HG03432 (cell line): ENCODE measurements around the gene CYP4F11.
"Not testable (repeated sequence)": the region's sequence is repeated elsewhere in the genome, so short reads cannot be mapped to it uniquely, and the experiment has no call there.

Source experiments
- ATAC-seq: cut with Tn5 transposase; IDR thresholded peaks from one replicate; pipeline ENCODE4 v1.9.1; 2021; ENCODE audit warnings: mild to moderate bottlenecking, moderate library complexity; ENCODE audit not compliant: unreplicated experiment

CYP4F11 gene

GRCh38 chr19:15885919-15886318, 48.4 kb downstream of the CYP4F11 start:
- ATAC-seq = no peak

GRCh38 chr19:15885167-15885566, 49.2 kb downstream of the CYP4F11 start:
- ATAC-seq = no peak

- not testable (repeated sequence) for ATAC-seq
Measured at GRCh38 chr19:15883329-15883728, 51.0 kb downstream of the CYP4F11 start.

- no peak for ATAC-seq
Measured at GRCh38 chr19:15874821-15875474, 59.4 kb downstream of the CYP4F11 start.

GRCh38 chr19:15873771-15874170, 60.6 kb downstream of the CYP4F11 start:
- not testable (repeated sequence) for ATAC-seq

GRCh38 chr19:15871570-15871969, 62.8 kb downstream of the CYP4F11 start:
- no peak for ATAC-seq

- ATAC-seq = no peak
Measured at GRCh38 chr19:15869873-15870272, 64.5 kb downstream of the CYP4F11 start.

- no peak for ATAC-seq
Measured at GRCh38 chr19:15869109-15869555, 65.2 kb downstream of the CYP4F11 start.

- ATAC-seq = no peak
Measured at GRCh38 chr19:15866636-15867035, 67.7 kb downstream of the CYP4F11 start.

GRCh38 chr19:15864824-15865223, 69.5 kb downstream of the CYP4F11 start:
- no peak for ATAC-seq

- ATAC-seq = no peak
Measured at GRCh38 chr19:15863272-15863671, 71.1 kb downstream of the CYP4F11 start.

- ATAC-seq = no peak
Measured at GRCh38 chr19:15862444-15862843, 71.9 kb downstream of the CYP4F11 start.
